Measurements from ENCODE around the gene FBXO9.
"Not testable (repeated sequence)": the region's sequence is repeated elsewhere in the genome, so short reads cannot be mapped to it uniquely, and the experiment has no call there.

FBXO9 gene

DNA sequence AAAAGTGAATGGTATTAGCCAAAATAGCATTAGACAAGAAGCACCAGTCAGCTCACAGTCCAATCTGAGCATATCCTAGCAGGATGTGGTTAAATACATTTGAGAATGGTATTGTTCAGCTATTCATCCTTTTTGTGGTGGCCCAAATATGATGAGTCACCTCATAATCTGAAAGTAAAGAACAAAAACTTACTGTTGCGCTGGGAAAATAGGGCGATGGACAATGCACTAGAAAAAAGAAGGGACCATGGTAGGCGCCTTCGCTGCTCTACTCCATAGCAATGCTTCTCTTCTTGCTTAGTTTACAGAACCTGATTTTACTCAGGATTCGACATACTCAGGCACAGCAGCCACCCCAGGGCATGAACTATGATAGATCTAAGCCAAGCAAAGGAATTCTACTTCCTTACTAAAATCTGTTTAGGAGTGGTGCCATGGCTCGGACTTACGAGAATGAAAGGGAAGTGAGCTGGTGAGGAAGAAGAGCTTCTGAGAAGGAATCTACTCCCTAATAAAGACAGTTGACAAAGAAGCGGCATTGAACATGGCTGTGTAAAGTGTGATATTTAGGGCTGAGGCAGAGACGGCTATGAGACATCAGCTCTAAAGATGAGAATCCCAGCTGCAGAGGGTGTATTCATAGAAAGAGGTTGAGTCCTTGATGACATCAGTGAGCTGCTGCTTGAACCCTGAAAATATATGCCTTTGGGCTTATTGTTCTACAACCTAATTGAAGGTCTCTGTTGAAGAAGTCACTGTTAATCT is 16.6 kb upstream of the FBXO9 start:
- no peak for DNase-seq (ENCODE audit: low read depth in 2 of 2)

DNA sequence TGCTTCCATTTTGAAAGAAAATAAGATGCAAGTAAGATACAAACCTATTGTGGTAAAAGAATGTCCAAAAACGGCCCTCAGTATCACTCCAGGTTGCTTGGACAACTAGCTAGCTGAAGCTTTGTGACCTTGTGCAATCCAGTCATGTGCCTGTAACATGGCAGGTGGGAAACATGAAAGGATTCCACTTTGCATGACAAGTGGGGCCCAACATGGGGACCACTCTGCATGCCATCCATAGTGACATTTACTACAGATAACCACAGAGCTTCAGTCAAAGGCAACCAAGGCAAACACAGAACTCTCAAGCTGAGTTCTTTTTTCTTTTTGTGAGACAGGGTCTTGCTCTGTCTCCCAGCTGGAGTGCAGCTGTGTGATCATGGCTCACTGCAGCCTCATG is 15.8 kb upstream of the FBXO9 start:
- DNase-seq (ENCODE audit: low read depth in 2 of 2), result no peak

DNA sequence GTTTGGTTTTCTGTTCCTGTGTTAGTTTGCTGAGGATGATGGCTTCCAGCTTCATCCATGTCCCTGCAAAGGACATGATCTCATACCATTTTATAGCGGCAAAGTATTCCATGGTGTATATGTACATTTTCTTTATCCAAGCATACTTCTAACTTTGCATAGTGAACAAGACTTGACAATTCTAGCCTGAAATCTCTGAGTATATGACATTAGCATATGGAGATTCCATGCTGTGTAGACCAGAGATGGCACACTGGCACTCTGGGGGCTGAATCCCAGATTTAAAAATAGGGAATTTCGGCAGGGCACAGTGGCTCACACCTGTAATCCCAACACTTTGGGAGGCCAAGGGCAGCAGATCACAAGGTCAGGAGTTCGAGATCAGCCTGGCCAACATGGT is 13.1 kb upstream of the FBXO9 start:
- not testable (repeated sequence) for DNase-seq (ENCODE audit: low read depth in 2 of 2)

DNA sequence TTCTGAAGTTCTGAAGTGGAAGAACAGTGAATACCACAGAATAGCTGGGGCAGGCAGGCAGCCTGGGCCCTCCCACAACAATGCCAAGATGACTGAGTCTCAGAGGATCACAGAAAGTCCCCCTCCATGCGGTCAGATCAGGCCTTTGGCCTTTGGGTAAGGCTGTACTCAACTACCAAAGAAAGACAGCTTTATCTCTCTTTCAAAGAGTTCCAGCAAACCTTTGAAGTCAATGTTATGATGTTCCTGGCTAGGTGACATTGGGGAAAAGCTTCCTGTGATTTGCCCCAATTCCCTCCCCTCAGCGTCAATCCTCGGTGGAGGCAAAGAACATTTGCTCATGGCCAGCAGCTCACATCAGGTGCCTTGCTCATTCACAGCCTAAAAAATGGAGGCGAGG is 10.7 kb upstream of the FBXO9 start:
- DNase-seq (ENCODE audit: low read depth in 2 of 2), result no peak

DNA sequence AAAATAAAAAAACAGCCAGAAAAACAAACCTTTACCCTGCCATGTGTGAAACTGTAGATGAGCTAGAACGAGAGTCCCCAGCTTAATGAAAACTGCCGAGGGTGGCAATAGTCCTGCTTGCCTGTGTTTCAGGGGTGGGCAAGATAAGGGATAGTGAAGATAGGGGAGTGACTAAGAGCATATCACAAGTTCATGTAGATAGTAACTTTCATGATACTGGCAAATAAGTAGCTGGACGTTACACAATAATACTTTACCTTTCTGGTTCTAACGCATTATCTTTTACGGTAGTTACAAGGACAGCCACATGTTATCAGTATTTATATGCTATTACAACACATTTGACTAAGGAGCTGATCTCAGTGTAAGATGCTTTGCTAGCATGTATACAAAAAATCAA is 9.3 kb upstream of the FBXO9 start:
- no peak for DNase-seq (ENCODE audit: low read depth in 2 of 2)

DNA sequence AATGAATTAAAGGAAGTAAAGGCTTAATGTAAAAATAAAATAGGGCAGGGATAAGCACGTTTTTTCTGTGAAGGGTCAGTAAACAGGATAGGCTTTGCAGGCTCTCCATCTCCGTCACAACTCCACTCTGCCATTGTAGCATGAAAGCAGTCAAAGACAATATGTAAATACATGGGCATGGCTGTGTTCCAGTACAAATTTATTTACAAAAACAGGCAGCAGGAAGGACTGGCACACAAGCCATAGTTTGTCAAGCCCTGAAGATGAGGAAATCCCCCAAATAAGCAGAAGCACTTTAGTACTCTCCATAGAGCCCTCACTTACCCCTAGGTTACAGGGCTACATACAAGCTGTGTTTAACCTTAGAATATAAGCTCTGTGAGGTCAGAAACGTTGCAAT is 8.9 kb upstream of the FBXO9 start:
- no peak for DNase-seq (ENCODE audit: low read depth in 2 of 2)

DNA sequence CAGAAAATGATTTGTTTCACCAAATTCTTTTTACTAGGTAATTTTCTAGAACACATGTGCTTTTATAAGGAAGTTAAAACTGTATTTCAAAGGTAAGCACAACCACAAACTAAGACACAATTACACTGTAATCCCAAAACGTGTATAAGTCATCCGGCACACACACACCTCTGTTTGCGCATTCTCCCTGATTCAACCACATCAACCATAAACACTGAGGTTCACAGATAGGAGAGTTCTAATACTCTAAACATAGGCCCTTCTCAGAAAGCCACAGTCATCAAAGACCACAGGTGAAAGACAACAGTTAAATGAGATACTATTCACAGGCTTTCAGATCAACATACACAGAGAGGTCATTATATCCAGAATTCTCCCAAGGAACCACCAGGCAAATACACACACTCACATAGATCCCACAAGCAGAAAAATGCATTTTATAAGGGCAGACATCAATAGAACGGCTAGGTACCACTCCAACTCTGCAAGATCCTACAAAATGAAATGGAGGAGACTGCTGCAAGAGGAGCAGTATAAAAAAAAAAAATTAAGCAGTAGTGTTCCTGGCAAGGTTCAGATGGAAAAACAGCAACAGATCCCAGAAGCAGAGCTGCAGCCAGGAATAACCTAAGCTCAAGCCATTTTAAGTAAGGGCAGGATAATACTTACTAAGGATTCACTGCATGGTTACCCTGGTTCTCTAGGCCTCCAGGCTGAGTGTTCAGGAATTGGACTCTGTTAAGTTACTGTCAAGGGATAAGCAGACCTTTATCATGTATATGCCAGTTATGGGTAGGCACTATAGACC is 6.6 kb upstream of the FBXO9 start:
- DNase-seq (ENCODE audit: low read depth in 2 of 2), result no peak

DNA sequence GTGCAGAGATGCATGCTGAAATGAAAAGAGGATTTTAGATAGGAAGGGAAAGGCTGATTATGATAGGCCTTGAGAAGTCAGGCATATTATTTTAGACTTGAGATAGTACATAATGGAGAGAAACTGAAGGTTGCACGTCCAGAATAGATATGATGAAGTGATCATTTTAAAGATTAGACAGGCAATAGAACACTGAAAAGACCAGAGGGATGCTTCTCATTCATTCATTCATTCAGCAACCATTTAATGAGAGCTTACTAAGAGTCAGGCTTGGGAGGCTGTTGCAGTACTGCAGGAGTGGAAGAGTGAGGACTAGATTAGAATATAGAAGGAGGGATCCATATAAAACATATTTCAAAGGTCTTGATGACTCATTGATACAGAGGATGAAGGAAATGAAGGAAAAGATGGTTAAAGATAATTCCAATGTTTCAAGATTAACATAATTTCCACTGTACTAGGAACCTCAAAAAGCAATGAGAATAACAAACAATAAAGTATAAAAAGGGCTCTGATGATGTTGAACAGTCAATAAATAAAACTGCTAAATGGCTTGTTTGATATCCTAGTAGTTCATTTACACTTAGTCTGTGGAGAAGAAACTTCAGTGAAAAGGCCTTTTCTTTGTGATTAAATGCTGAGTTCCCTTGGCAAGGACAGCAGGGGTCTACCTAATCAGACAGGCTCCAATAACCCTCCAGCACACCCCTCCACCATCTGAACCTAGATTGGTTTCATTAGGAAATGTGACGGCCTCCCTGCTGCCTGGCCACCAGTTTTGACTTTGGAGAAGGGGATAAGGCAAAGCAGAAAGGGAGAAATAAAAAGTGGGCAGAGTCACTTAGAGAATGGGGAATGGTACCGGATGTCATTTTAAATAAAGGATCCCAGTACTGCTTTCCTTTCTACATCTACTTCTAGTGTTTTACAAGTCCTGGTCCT is 5.3 kb upstream of the FBXO9 start:
- no peak for DNase-seq (ENCODE audit: low read depth in 2 of 2)

DNA sequence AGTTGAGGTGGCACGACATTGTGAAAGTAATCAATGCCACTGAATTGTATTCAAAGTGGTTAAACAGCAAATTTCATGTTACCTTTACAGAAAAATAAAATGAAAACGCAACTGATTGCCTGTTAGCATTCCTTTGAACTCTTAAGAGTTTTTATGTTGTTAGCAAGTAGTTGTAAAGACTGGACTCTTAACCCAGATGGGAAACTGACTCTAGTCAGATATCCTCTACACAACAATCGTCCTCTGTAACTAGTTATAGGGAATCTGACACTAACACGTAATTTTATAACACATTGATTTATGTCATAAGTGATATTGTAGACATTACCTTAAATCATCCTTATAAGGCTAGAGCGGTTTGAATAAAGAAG is 3.0 kb upstream of the FBXO9 start:
- DNase-seq (ENCODE audit: low read depth in 2 of 2), result no peak

DNA sequence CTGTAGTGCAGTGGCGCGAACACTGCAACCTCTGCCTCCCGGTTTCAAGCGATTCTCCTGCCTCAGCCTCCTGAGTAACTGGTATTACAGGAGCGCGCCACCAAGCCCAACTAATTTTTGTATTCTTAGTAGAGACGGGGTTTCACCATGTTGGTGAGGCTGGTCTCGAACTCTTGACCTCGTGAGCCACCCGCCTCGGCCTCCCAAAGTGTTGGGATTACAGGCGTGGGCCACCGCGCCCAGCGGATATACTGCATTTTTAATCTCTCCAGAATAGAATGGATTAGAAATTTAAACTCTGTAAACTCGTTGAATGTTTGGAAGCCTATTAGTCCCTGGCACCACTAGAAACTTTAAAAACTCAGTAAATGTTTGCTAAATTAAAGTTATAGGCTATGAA is 949 bp upstream of the FBXO9 start:
- not testable (repeated sequence) for DNase-seq (ENCODE audit: low read depth in 2 of 2)

DNA sequence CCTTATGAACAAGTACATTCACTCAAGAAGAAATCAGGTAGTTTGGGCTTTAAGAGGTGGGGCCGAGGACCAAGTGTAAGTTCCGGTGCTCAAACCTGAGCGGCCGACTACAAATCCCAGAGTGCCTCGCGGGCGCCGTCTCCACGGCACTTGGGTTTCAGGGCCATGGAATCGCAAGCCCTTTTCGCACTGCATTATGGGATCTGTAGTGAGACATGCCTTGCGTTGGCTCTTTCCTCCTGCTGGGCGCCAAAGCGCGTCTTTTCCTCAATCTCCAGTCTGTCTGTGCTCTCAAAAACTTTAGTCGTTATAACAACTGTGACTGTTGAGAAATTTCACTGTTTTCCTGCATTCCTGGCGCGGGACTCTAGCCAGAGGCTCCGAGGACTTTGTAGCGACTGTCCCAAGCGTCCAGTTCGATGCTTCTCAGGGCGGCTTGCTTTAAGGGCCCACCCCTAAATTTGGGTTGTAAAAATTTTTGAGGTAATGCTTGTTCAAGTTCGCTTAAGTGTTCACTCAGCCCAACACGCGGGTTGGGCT is 408 bp upstream of the FBXO9 start:
- peak; percentile 87 to 90 for DNase-seq (ENCODE audit: low read depth in 2 of 2)

DNA sequence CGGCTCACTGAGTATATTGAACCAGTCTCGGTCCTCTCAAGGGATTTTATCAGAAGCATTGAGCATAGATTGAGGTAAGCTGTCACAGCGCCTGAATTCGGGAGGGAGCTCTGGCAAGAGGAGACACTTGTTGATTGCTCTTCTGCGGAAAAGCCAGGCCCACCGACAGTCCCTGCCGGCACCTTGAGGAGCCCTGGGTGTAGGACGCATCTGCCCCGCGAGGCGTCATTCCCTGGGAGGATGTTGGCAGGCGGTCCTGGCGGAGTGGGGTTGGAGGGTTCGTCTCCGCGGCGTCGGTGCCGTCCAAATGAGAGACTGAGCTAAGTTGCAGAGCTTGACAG is 843 bp downstream of the FBXO9 start:
- DNase-seq (ENCODE audit: low read depth in 2 of 2), result peak; percentile 11 to 23

DNA sequence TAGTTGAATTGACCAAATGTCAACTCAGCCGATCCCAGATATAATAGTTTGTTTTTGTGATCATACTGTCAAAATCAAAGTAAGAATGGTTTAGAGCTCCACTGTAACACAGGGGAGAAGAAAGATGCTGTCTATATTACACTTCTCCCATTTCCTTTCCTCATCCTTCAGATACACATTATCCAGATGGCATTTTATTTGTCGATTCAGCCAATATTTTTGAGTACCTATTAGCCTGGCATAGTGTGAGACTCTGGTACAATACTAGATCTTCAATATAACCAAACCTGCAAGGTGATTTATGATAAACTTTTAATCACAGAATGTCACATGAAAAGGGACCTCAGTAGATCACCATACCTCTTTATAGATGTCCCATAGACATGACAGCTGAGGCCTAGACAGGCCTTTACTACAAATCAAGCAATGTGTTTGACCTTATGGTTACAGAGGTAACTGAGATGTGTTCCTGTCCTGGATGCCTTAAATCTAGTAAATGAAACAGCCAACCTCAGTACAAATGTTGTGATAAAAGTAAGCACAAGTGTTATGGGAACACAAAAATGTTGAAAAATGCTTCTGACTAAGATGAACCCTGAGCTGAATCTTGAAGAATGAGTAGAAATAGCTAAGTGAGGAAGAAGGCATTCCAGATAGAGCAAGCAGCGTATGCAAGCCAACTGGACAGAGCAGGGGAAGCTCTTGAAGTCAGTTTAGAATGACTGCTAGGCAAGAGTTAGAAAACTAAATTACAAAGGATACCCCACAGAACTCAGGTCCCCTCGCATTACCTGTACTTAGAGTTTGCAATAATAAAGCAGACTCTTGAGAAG is 1.9 kb downstream of the FBXO9 start:
- DNase-seq (ENCODE audit: low read depth in 2 of 2), result no peak

DNA sequence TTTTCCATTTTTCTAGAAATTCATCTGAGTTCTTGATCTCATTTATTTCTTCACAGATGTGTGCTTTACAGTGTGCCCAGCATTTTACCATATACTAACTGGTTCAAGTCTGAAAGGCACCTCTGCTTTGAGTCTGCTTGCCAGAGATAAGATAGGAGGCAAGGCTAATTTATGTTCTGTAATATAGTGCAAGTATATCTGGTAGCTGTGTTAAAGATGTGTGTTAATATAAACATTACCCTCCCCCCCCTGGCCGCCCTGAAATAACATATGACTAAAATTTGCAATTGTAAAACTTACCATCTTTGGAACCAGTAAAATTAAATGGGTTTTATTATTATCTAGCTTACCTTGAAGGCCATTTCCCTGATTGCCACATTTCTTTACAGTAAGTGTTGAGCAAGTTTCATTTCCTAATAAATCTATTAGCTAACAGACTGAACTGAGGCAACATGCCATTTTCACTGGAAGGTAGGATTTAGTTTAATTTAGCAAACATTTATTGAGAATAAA is 2.7 kb downstream of the FBXO9 start:
- DNase-seq (ENCODE audit: low read depth in 2 of 2), result no peak

DNA sequence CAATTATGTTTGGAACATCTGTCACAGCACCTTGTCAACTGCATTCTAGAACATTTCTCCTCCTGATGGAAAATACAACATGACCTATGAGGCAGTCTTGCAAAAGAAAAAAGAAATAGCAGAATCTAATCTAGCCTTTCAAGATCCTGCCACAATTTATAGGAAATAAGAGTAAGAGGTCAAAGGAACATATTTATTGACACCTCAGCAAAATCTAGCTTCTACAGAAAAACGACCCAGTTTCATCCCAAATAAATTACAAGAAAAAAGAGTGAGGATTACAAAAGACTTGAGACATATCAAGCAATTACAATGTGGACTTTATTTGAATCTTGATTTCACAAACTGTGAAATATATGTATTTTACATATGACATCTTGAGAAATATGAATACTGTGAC is 4.2 kb downstream of the FBXO9 start:
- no peak for DNase-seq (ENCODE audit: low read depth in 2 of 2)

DNA sequence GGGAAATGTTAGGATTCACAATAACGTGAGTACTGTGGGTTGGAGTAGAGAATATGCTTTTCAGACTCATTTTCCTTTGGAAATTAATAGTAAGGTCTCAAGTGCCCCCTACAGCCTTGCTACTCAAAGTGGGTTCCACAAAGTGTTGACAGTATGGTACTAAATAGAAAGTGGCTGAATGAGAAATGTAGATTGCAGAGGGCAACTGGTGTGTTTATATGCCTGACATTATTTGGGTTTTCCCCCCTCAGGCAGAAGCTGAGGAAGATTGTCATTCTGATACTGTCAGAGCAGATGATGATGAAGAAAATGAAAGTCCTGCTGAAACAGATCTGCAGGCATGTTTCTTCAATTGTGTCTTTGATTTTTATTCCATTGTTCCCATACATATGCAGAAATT is 5.6 kb downstream of the FBXO9 start:
- no peak for DNase-seq (ENCODE audit: low read depth in 2 of 2)

DNA sequence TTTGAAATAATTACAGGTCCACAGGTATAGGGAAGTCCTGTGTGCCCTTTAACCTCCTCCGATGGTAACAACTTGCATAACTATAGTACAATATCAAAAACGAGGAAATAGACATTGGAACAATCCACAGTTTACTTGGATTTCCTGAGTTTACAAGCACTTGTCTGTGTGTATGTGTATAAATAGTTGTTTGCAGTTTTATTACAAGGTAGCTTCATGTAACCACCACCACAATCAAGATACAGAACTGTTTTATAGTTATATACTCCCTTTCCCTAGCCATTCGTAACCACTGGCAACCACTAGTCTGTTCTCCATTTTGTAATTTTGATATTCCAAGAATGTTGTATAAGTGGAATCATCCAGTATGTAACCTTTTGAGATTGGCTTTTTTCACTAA is 9.1 kb downstream of the FBXO9 start:
- DNase-seq (ENCODE audit: low read depth in 2 of 2), result no peak

DNA sequence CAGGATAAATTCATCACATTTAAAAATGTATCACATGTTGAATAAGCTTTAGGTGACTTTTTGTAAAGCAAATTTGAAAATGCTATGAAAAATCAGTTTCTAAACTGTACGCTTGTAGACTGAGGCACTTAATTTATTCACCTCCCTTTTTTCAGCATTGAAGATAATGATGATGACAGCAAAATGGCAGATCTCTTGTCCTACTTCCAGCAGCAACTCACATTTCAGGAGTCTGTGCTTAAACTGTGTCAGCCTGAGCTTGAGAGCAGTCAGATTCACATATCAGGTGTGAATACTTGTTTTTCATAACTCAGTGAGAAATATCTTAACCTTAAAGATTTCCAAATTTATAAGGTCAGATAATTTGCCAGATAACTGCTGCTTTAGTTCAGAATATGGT is 15.6 kb downstream of the FBXO9 start:
- DNase-seq (ENCODE audit: low read depth in 2 of 2), result no peak

DNA sequence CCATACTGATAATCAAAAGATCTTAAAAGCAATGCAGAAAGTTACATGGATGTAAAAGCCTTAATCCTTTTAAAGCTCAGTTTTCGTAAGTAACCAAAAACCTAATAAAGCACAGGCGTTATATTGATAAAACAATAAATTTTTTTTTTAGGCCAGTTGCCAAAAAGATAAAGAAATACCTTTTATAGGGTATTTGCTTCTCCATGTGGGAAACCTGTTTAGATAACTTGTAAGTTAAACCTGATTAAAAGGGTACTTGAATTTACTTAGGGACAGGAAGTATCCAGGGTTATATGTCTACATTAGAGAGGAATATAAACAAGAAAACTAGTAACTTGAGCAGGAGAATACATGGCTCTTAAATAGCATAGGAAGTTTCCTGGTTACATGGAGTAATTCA is 21.1 kb downstream of the FBXO9 start:
- DNase-seq (ENCODE audit: low read depth in 2 of 2), result no peak

DNA sequence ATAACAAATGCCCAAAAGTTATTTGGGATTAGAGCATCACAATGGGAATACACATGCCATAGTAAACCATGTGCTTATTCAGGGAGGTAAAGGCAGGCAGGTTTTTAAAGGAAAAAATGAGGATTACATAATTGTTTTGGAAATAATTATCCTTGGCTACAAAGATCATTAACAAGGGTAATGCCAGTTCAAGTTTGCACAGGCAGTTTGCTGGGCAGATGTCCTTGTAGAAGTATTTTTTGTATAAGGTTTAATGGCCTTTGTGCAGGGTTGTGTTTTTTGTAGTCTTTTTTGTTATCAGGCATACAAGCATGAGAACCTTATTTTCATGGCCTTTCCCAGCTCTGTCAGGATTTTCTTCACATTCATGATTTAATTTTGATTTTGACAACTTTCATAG is 24.7 kb downstream of the FBXO9 start:
- DNase-seq (ENCODE audit: low read depth in 2 of 2), result no peak

DNA sequence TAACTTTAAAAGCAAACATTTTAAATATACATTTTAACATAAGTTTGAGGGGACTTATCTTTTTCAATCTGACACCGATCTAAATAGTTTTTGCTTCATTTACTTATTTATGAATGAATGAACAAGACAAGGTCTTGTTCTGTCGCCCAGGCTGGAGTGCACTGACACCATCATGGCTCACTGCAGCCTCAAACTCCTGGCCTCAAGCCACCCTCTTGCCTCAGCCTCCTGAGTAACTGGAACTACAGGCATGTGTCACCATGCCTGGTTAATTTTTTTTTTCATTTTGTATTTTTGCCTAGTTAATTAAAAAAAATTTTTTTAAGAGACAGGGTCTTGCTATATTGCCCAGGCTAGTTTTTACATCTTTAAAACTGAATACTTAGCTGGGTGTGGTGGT is 25.4 kb downstream of the FBXO9 start:
- no peak for DNase-seq (ENCODE audit: low read depth in 2 of 2)

Data from stimulated activated CD4-positive, alpha-beta T cell treated with anti-CD3 and anti-CD28 coated beads, Interleukin-12 subunit alpha, Interleukin-12 subunit beta, amount 100 ng/mL, for 24 hours (primary cell).